Measurements from ENCODE around the gene ACTR6.

DNA sequence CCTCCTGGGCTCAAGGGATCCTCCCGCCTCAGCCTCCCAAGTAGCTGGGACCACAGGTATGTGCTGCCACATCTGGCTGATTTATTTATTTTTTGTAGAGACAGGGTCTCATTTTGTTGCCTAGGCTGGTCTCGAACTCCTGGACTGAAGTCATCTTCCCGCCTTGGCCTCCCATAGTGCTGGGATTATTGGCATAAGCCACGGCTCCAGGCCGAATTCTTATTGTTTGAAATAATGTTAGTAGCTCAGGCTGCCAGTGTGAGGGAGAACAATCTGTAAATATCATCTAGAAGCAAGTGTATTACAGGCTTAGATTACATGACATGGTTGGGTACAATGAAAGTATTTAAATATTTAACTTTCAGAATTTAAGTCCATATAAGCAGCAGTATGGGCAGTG, 8.2 kb downstream of the ACTR6 start:
- TF ChIP-seq, protein P1, sequence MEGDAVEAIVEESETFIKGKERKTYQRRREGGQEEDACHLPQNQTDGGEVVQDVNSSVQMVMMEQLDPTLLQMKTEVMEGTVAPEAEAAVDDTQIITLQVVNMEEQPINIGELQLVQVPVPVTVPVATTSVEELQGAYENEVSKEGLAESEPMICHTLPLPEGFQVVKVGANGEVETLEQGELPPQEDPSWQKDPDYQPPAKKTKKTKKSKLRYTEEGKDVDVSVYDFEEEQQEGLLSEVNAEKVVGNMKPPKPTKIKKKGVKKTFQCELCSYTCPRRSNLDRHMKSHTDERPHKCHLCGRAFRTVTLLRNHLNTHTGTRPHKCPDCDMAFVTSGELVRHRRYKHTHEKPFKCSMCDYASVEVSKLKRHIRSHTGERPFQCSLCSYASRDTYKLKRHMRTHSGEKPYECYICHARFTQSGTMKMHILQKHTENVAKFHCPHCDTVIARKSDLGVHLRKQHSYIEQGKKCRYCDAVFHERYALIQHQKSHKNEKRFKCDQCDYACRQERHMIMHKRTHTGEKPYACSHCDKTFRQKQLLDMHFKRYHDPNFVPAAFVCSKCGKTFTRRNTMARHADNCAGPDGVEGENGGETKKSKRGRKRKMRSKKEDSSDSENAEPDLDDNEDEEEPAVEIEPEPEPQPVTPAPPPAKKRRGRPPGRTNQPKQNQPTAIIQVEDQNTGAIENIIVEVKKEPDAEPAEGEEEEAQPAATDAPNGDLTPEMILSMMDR (IDR thresholded peaks at IDR 0.05): no peak
- TF ChIP-seq POLR2A (IDR thresholded peaks at IDR 0.05): no peak
